Uterus (tissue), 4 donors: Measurements from ENCODE around the gene ECT2L. TPM values are rescaled to one million over a fixed set of nuclear protein-coding genes. Genes with fewer than 3 reads are reported as not detected.

Experiments
- DNase-seq, 2 donors: peaks; one replicate each; pipeline ENCODE4 v3.0.0-alpha.2; 2019 to 2020
- H3K27ac ChIP-seq, 2 donors: fragments of 200-600 bp; sonication (generic); 1 replicate in 1 of 2; 2 replicates in 1 of 2; pipeline ENCODE4 v1.5.1; 2016 to 2018
- H3K27me3 ChIP-seq, 2 donors: fragments of 200-600 bp; sonication (generic); one replicate each; pipeline ENCODE4 v1.5.1; 2018 to 2019; ENCODE audit warnings: control low read depth in 1 of 2
- H3K36me3 ChIP-seq, 2 donors: fragments of 200-600 bp; sonication (generic); one replicate each; pipeline ENCODE4 v1.5.1; 2019; ENCODE audit warnings: control low read depth in 1 of 2
- H3K4me1 ChIP-seq, 2 donors: fragments of 200-600 bp; sonication (generic); one replicate each; pipeline ENCODE4 v1.5.1; 2018 to 2019; ENCODE audit warnings: control low read depth in 1 of 2
- H3K4me3 ChIP-seq, 2 donors: fragments of 200-600 bp; sonication (generic); 1 replicate in 1 of 2; 2 replicates in 1 of 2; pipeline ENCODE4 v1.5.1; 2018 to 2019; ENCODE audit warnings: mild to moderate bottlenecking in 1 of 2
- H3K9me3 ChIP-seq, 2 donors: fragments of 200-600 bp; sonication (generic); one replicate each; pipeline ENCODE4 v1.5.1; 2019; ENCODE audit warnings: control low read depth in 1 of 2
- CTCF ChIP-seq, 4 experiments: fragments of 200-600 bp in 2 of 4; fragments of 450-650 bp in 2 of 4; sonication (generic) in 2 of 4; IDR thresholded peaks; one replicate each; pipeline ENCODE4 v1.5.1; 2016 to 2019; ENCODE audit warnings: antibody characterized with exemption in 4 of 4, mild to moderate bottlenecking in 2 of 4, moderate library complexity in 1 of 4
- POLR2A ChIP-seq, 2 donors: fragments of 450-650 bp; IDR thresholded peaks; one replicate each; pipeline ENCODE4 v1.6.1; 2016; ENCODE audit warnings: antibody characterized with exemption in 2 of 2, mild to moderate bottlenecking in 1 of 2, moderate library complexity in 1 of 2
- intact Hi-C: fragments of 100-400 bp; cut with DNase I; formaldehyde crosslinking; loops from one replicate; pipeline ENCODE4 v1.15.1; 2023; ENCODE audit warnings: low total_unique reads
- total RNA-seq, 4 donors: library from RNA; depleted of rRNA in 3 of 4; stranded (reverse); fragments of >200 nt in 3 of 4; gene quantifications; one replicate each; pipeline versions ENCODE4 v1.1.0 to v1.2.4, GENCODE V29; 2014 to 2023
- donor health status: DM: yes; HTN: yes; CAD: no.

ECT2L gene
- total RNA-seq, 4 donors from 2014 or later = 0.51 to 1.5 (median 0.99) TPM

GRCh38 chr6:138833816-138834539 lies 38.1 kb downstream of the ECT2L start:
- Histone ChIP-seq H3K27me3 (no peaks in the 10 kb centered on the region), H3K4me1 (no peaks in the 10 kb centered on the region), H3K9me3 (no peaks in the 10 kb centered on the region), H3K36me3 (no peaks in the 10 kb centered on the region), H3K4me3 (no peak overlapping the region), H3K27ac (peak overlapping the region; percentile 41 to 50)
- TF ChIP-seq CTCF (IDR thresholded peaks at IDR 0.05) (no peak), POLR2A (IDR thresholded peaks at IDR 0.05) (no peak)
- DNase-seq = peak; percentile 85 to 89
- intact Hi-C loops = no loop called here

- Histone ChIP-seq H3K27me3 (no peaks in the 10 kb centered on the region), H3K9me3 (no peaks in the 10 kb centered on the region), H3K36me3 (no peaks in the 10 kb centered on the region), H3K4me1 (no peaks in the 10 kb centered on the region), H3K27ac (no peak overlapping the region), H3K4me3 (no peak overlapping the region)
- no peak for DNase-seq
- intact Hi-C loops = no loop called here
- TF ChIP-seq POLR2A (IDR thresholded peaks at IDR 0.05) = no peak
- no peak for TF ChIP-seq CTCF (IDR thresholded peaks at IDR 0.05)
These were observed 41.4 kb downstream of the ECT2L start for GRCh38 chr6:138837246-138837645.

GRCh38 chr6:138844192-138844591 lies 48.3 kb downstream of the ECT2L start:
- no peak overlapping the region for H3K4me3 ChIP-seq
- H3K9me3 ChIP-seq = no peaks in the 10 kb centered on the region
- H3K4me1 ChIP-seq = no peaks in the 10 kb centered on the region
- intact Hi-C loops = no loop called here
- no peaks in the 10 kb centered on the region for H3K36me3 ChIP-seq
- H3K27me3 ChIP-seq = no peaks in the 10 kb centered on the region
- H3K27ac ChIP-seq = peak overlapping the region in 1 of 2 donors; percentile 28
- TF ChIP-seq POLR2A (IDR thresholded peaks at IDR 0.05) (no peak), CTCF (IDR thresholded peaks at IDR 0.05) (no peak)
- peak; percentile 62 to 78 for DNase-seq

GRCh38 chr6:138847884-138848283 lies 52.0 kb downstream of the ECT2L start:
- no peak overlapping the region for H3K27ac ChIP-seq
- no peak overlapping the region for H3K4me3 ChIP-seq
- H3K4me1 ChIP-seq = no peaks in the 10 kb centered on the region
- H3K27me3 ChIP-seq = no peaks in the 10 kb centered on the region
- no peak for DNase-seq
- TF ChIP-seq CTCF (IDR thresholded peaks at IDR 0.05) (no peak), POLR2A (IDR thresholded peaks at IDR 0.05) (no peak)
- H3K36me3 ChIP-seq = no peaks in the 10 kb centered on the region
- no peaks in the 10 kb centered on the region for H3K9me3 ChIP-seq
- intact Hi-C loops = no loop called here

GRCh38 chr6:138848461-138848860 lies 52.6 kb downstream of the ECT2L start:
- intact Hi-C loops = no loop called here
- no peaks in the 10 kb centered on the region for H3K27me3 ChIP-seq
- H3K4me1 ChIP-seq = no peaks in the 10 kb centered on the region
- DNase-seq = no peak
- no peaks in the 10 kb centered on the region for H3K9me3 ChIP-seq
- H3K27ac ChIP-seq = no peak overlapping the region
- H3K4me3 ChIP-seq = no peak overlapping the region
- H3K36me3 ChIP-seq = no peaks in the 10 kb centered on the region
- TF ChIP-seq CTCF (IDR thresholded peaks at IDR 0.05) = no peak
